IMR-90 (cell line): ENCODE measurements around the gene SUGCT.
"Not testable (repeated sequence)": the region's sequence is repeated elsewhere in the genome, so short reads cannot be mapped to it uniquely, and the experiment has no call there.

Source experiments
- CEBPB ChIP-seq: IDR thresholded peaks from 2 replicates; pipeline ENCODE4 v1.6.1; 2012; ENCODE audit warnings: low read depth, low read length, improper control_type of control experiment
- CHD1 ChIP-seq: IDR thresholded peaks from 2 replicates; pipeline ENCODE4 v1.6.1; 2012; ENCODE audit warnings: low read depth, low read length, improper control_type of control experiment
- CTCF ChIP-seq: conservative IDR thresholded peaks from 2 replicates; pipeline ENCODE4 v1.5.1; 2012; ENCODE audit warnings: mild to moderate bottlenecking, low read depth, low read length, improper control_type of control experiment
- MAFK ChIP-seq: IDR thresholded peaks from 2 replicates; pipeline ENCODE4 v1.6.1; 2012; ENCODE audit warnings: low read depth, low read length, improper control_type of control experiment
- MAZ ChIP-seq: IDR thresholded peaks from 2 replicates; pipeline ENCODE4 v1.6.1; 2012; ENCODE audit warnings: low read depth, mild to moderate bottlenecking, low read length, improper control_type of control experiment, moderate library complexity, borderline replicate concordance
- MXI1 ChIP-seq: IDR thresholded peaks from 2 replicates; pipeline ENCODE4 v1.6.1; 2012; ENCODE audit warnings: low read depth, mild to moderate bottlenecking, low read length, moderate library complexity, borderline replicate concordance
- POLR2A ChIP-seq: IDR thresholded peaks from 2 replicates; pipeline ENCODE4 v1.6.1; 2012; ENCODE audit warnings: mild to moderate bottlenecking, low read depth, low read length
- RCOR1 ChIP-seq: IDR thresholded peaks from 2 replicates; pipeline ENCODE4 v1.6.1; 2012; ENCODE audit warnings: mild to moderate bottlenecking, low read length, improper control_type of control experiment; ENCODE audit not compliant: insufficient replicate concordance
- USF2 ChIP-seq: fragments of 150-350 bp; IDR thresholded peaks from 2 replicates; pipeline ENCODE4 v1.6.1; 2017; ENCODE audit warnings: mild to moderate bottlenecking, antibody characterized with exemption, low read length, low read depth

GRCh38 chr7:40168266-40168665 lies 33.5 kb downstream of the SUGCT start:
- not testable (repeated sequence) for TF ChIP-seq CTCF, RCOR1, MAFK, MAZ, POLR2A, CEBPB, CHD1, MXI1, USF2
